GM21737 (cell line): ENCODE measurements around the gene COG3.

Source experiments
- ATAC-seq: cut with Tn5 transposase; IDR thresholded peaks from one replicate; pipeline ENCODE4 v1.9.1; 2021; ENCODE audit warnings: mild to moderate bottlenecking, moderate library complexity; ENCODE audit not compliant: unreplicated experiment

The COG3 gene

DNA sequence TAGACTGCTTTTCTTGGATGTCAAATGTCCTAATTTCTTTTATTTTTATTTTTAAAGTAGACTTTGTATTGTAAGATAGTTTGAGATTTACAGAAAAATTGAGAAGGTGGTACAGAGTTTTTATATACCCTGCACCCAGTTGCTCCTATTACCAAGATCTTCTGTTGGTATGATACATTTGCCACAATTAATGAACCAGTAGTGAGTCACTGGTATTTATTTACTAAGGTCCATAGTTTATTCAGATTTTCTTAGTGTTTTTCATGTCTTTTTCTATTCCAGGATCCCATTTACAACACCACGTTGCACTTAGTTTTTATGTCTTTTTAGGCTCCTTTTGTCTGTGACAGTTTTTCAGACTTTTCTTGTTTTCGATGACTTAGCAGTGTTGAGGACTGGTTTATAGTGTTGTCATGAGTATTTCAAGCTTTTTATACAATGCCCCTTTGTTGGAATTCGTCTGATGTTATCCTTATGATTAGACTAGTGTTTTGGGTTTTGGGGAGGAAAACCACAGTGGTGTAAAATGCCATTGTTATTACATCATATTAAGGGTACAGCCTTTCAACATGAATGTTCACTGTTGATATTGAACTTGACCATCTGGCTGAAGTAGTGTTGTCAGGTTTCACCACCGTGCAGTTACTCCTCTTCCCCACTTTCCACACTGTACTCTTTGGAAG, 35.9 kb downstream of the COG3 start:
- ATAC-seq, result no peak

GRCh38 chr13:45501175-45501526, 36.4 kb downstream of the COG3 start:
- no peak for ATAC-seq

DNA sequence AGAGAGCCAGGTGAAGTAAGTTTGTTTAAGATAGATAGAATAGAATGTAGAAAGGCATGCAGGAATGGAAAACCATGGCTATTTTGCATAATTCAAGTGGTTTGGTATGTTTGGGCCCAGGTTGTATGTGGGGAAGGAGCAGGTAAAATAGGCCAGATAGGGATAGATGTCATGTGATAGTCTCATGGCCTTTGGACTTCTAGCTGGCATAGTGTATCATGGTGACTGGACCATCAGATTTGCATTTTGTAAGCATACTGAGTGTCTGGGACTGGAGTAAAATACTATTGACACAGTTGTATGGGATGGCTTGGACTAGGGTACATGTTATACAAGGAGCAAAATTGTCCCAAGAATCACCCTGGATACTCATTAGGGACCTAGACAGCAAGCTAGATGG, 38.9 kb downstream of the COG3 start:
- no peak for ATAC-seq

- no peak for ATAC-seq
These were observed 42.1 kb downstream of the COG3 start for GRCh38 chr13:45506811-45507210.

DNA sequence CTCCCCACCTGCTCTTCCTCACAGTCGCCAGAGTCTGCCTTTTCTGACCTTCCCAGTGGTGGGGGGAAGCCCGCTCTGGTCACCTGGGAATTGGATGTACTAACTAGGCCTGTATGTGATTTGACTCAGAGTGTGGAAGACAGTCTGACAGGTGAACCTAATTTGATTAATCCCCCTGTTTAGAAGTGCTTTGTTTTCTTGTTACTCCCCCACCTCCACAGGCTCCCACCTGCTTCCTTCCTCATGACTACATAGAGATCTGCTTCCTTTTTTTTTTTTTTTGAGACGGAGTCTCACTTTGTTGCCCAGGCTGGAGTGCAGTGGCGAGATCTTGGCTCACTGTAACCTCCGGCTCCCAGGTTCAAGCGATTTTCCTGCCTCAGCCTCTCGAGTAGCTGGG, 44.0 kb downstream of the COG3 start:
- ATAC-seq, result no peak

- no peak for ATAC-seq
These were observed 45.9 kb downstream of the COG3 start for GRCh38 chr13:45510672-45511071.

- ATAC-seq, result no peak
These were observed 46.8 kb downstream of the COG3 start for GRCh38 chr13:45511310-45512097.

DNA sequence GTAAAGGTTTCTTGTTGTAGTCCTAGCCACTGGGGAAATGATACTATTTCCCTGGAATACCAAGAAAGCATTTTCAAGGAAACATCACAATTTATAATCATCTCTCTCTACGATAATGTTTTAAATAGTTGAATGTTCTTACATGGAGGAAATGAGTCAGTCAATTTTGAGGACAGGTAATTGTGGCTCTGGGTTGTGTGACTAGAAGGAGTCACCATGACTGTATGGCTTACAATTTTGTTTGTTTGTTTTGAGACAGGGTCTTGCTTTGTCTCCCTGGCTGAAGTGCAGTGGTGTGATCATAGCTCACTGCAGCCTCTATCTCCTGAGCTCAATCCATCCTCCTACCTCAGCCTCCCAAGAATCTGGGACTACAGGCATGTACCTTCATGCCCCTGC, 47.4 kb downstream of the COG3 start:
- ATAC-seq, result no peak

DNA sequence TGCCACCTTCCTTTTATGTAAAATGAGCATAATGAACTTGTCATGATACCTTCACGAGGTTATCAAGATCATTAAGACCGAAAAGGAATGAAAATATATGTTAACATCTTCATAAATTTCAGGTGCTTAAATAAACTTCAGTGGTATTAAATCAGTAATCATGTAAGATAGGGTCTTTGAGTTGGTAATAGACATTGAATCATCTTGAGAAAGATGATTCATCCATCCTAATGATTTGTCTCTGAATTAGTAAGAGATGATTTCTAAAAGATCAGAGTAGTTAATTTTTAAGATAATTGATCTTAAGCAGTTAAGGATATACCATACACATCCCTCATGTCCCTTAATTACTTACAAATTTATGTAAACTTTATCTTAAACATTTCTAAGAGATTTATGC, 52.0 kb downstream of the COG3 start:
- ATAC-seq, result no peak

- ATAC-seq, result no peak
These were observed 53.9 kb downstream of the COG3 start for GRCh38 chr13:45518525-45519245.

DNA sequence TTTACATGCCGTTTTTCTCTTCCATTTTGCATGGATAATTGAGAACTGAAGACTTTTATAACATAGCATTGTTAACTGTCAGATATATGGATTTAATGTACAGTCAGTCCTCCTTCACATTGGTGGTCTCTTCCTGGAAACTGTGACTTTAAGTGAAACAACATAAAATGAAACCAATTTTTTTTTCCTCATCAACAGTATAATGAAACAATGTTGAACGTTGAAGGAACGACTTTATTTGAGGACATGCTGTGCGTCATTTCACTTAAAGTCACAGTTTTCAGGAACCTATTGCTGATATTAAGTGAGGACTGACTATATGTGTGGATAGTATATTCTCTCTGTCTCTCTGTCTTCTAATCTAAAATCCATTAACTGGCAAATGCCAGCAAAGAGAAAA, 54.8 kb downstream of the COG3 start:
- no peak for ATAC-seq

GRCh38 chr13:45521297-45521696, 56.6 kb downstream of the COG3 start:
- ATAC-seq, result no peak

DNA sequence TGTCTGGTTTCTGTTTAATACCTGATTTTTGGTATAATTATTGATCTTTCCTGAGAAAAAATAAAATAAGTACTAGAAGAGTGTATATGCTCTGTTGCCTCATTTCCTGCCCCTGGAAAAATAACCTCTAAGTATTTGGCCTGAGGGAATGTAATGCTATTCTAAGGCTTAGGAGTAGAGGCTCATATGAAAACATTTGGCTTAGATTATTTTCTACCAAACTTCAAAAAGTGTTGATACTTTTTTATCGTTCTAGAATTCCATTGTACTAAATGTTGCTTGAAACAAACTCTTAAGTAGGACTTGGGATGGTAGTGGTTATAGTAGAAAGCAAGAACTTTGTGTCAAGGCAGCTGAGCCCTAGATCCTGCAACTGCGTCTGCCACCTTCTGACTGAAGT, 57.8 kb downstream of the COG3 start:
- no peak for ATAC-seq

DNA sequence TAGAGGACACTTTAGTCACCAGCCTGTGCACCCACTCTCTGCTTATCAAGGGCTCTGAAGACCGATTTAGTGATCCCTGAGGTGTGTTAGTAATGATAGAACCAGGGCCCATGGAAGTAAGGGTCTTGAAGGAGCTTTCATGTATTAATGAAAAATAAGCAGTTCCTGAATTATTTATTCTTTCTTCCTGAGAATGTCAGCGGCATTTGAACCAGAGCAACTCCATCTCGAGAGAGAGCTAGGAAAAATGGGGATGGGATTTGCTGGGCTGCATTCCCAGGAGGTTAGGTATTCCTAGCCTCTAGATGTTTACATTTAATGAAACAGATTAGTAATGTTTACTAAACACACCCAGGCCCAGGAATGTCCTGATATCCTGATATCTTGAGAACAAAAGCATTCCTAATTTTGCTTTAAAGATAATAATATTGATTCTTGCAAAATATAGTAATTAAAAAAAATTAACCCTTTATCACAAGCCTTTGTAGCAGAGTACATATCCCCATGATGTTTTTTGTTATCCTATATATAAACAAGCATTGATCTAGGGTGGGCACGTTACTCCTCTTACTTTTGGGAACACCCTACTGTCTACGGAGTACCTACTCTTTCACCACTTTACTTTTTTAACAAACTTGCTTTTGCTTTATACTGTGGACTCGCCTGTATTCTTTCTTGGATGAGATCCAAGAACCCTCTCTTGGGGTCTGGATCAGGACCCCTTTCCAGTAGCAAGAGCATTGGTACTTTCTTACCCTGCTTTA, 63.1 kb downstream of the COG3 start:
- no peak for ATAC-seq

DNA sequence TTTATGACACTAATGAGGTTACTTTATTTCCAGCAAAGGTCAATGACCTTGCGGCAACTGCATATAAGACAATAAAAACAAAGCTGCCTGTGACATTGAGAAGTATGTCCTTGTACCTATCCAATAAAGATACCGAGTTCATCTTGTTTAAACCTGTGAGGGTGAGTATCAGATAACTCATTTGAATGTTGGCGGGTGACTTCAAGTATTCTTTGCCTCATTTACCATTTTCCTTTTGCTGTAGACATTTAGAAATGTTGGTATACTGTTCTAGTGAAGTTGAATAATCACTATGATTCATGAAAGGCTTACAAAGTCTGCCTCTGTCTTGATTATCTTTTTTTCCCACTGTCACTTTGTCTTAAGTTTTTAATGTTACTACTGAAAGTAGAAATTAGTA, 65.0 kb downstream of the COG3 start:
- ATAC-seq, result no peak

GRCh38 chr13:45534604-45535003, 69.9 kb downstream of the COG3 start:
- ATAC-seq, result no peak

- ATAC-seq, result no peak
These were observed 71.5 kb downstream of the COG3 start for GRCh38 chr13:45536224-45536623.

GRCh38 chr13:45537516-45537915, 72.8 kb downstream of the COG3 start:
- ATAC-seq, result no peak

DNA sequence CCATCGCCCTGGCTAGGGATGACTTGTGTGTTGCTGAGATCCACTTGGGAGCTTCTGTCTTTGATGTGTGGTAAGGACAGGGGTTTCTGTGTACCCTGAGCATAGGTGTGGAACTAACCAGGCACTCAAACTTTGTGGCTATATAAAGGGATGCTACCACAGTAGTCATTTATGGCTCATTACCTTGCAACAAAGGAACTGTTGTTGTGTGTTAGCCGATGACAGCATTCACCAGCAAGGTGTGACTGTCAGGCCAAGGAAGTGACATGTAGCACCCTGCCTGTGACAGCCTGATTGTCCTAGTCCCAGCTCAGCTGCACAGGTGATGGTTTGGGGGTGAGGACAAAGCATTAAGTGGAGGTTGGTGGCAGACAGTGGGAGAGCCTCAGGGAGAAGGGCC, 73.6 kb downstream of the COG3 start:
- no peak for ATAC-seq

- no peak for ATAC-seq
These were observed 75.5 kb downstream of the COG3 start for GRCh38 chr13:45540195-45540594.

GRCh38 chr13:45540864-45541263, 76.1 kb downstream of the COG3 start:
- no peak for ATAC-seq
